IMR-90 (cell line): Measurements from ENCODE around the gene NR4A2. TPM values are rescaled to one million over a fixed set of nuclear protein-coding genes. Genes with fewer than 3 reads are reported as not detected.
A peak's percentile ranks its signal among the peaks of the same experiment; 100 is the strongest.

Experiments used
- ATAC-seq: fragments of 200-7000 bp; cut with Tn5 transposase; 2 replicates; pipeline ENCODE4 v1.9.1; 2020; ENCODE audit warnings: low read depth, mild to moderate bottlenecking, moderate library complexity
- BruUV-seq: library from RNA; stranded (reverse); fragments of 400-500 nt; replicated peaks from 2 replicates; lab custom pipeline; 2021; lab: Mats Ljungman, UMichigan
- CTCF ChIA-PET: fragments of 300-600 bp; formaldehyde crosslinking; extraction: SDS; loops from one replicate; lab custom pipeline; 2021; ENCODE audit warnings: antibody characterized with exemption; lab: Yijun Ruan, JAX
- POLR2A ChIA-PET: fragments of 300-600 bp; sonication (Branson Sonifier 250); formaldehyde crosslinking; loops from one replicate; lab custom pipeline; 2022; ENCODE audit warnings: antibody characterized with exemption; ENCODE audit not compliant: unreplicated experiment; lab: Charles Lee
- DNase-seq: peaks from one replicate; pipeline ENCODE4 v3.0.0; 2013
- H2AFZ ChIP-seq: replicated peaks from 2 replicates; pipeline ENCODE3; 2013; ENCODE audit warnings: low read length, mild to moderate bottlenecking; ENCODE audit not compliant: poor library complexity
- H2AK5ac ChIP-seq: 2 replicates; pipeline ENCODE4 v1.6.1; 2013; ENCODE audit warnings: low read depth, low read length, inconsistent platforms
- H2AK9ac ChIP-seq: replicated peaks from 2 replicates; pipeline ENCODE3; 2013; ENCODE audit warnings: mild to moderate bottlenecking, low read depth, low read length, moderate library complexity; ENCODE audit not compliant: poor library complexity
- H2BK120ac ChIP-seq: 2 replicates; pipeline ENCODE4 v1.6.1; 2013; ENCODE audit warnings: low read depth, low read length, inconsistent platforms
- H2BK15ac ChIP-seq: 3 replicates; pipeline ENCODE4 v1.6.1; 2013; ENCODE audit warnings: low read depth, low read length, inconsistent platforms
- H2BK20ac ChIP-seq: 2 replicates; pipeline ENCODE4 v1.6.1; 2013; ENCODE audit warnings: low read depth, mild to moderate bottlenecking, inconsistent platforms, low read length, moderate library complexity
- H2BK5ac ChIP-seq: 2 replicates; pipeline ENCODE4 v1.6.1; 2013; ENCODE audit warnings: mild to moderate bottlenecking, low read depth, low read length, inconsistent platforms; ENCODE audit not compliant: poor library complexity, severe bottlenecking
- H3K14ac ChIP-seq: replicated peaks from 2 replicates; pipeline ENCODE4 v1.6.1; 2013; ENCODE audit warnings: low read depth, low read length, inconsistent platforms
- H3K18ac ChIP-seq: 2 replicates; pipeline ENCODE4 v1.6.1; 2013; ENCODE audit warnings: low read depth, low read length, control low read depth
- H3K23ac ChIP-seq: 2 replicates; pipeline ENCODE4 v1.6.1; 2013; ENCODE audit warnings: low read depth, low read length, inconsistent platforms
- H3K27ac ChIP-seq: 2 replicates; pipeline ENCODE4 v1.5.1; 2013; ENCODE audit warnings: mild to moderate bottlenecking, control low read depth, low read length; ENCODE audit not compliant: insufficient read depth
- H3K27me3 ChIP-seq: 2 replicates; pipeline ENCODE4 v1.6.1; 2013; ENCODE audit warnings: low read length; ENCODE audit not compliant: control insufficient read depth, insufficient read depth
- H3K36me3 ChIP-seq: 2 replicates; pipeline ENCODE4 v1.6.1; 2013; ENCODE audit warnings: low read length, mixed read lengths; ENCODE audit not compliant: control insufficient read depth, insufficient read depth
- H3K4ac ChIP-seq: 2 replicates; pipeline ENCODE4 v1.6.1; 2013; ENCODE audit warnings: low read depth, low read length, inconsistent platforms
- H3K4me1 ChIP-seq: 2 replicates; pipeline ENCODE4 v1.6.1; 2013; ENCODE audit warnings: low read length, mixed read lengths; ENCODE audit not compliant: control insufficient read depth, insufficient read depth
- H3K4me2 ChIP-seq: 2 replicates; pipeline ENCODE4 v1.6.1; 2013; ENCODE audit warnings: low read depth, mild to moderate bottlenecking, control low read depth, low read length, moderate library complexity
- H3K4me3 ChIP-seq: 2 replicates; pipeline ENCODE4 v1.5.1; 2013; ENCODE audit warnings: low read depth, mild to moderate bottlenecking, control low read depth, low read length, moderate library complexity; ENCODE audit not compliant: insufficient read depth
- H3K56ac ChIP-seq: 2 replicates; pipeline ENCODE4 v1.6.1; 2013; ENCODE audit warnings: low read length, inconsistent platforms; ENCODE audit not compliant: insufficient read depth; ENCODE audit errors: extremely low read depth
- H3K79me1 ChIP-seq, 2 experiments: 2 replicates each; pipeline ENCODE4 v1.6.1; 2013; ENCODE audit warnings: low read length in 2 of 2, inconsistent platforms in 1 of 2, low read depth in 1 of 2
- H3K9ac ChIP-seq: 2 replicates; pipeline ENCODE4 v1.6.1; 2013; ENCODE audit warnings: low read depth, low read length, control low read depth
- H3K9me1 ChIP-seq: 2 replicates; pipeline ENCODE4 v1.6.1; 2013; ENCODE audit warnings: low read length, inconsistent platforms; ENCODE audit not compliant: insufficient read depth
- H3K9me3 ChIP-seq: 2 replicates; pipeline ENCODE4 v1.6.1; 2013; ENCODE audit warnings: low read length; ENCODE audit not compliant: control insufficient read depth, insufficient read depth
- H4K20me1 ChIP-seq: 2 replicates; pipeline ENCODE4 v1.6.1; 2013; ENCODE audit warnings: low read length, inconsistent platforms; ENCODE audit not compliant: insufficient read depth
- H4K5ac ChIP-seq: 2 replicates; pipeline ENCODE4 v1.6.1; 2013; ENCODE audit warnings: mild to moderate bottlenecking, low read depth, low read length, control low read depth
- H4K8ac ChIP-seq, 2 experiments: 2 replicates each; pipeline ENCODE4 v1.6.1; 2013; ENCODE audit warnings: low read depth in 2 of 2, low read length in 2 of 2, control low read depth in 1 of 2, inconsistent platforms in 1 of 2
- H4K91ac ChIP-seq: 2 replicates; pipeline ENCODE4 v1.6.1; 2013; ENCODE audit warnings: low read depth, low read length, inconsistent platforms; ENCODE audit not compliant: insufficient read depth
- BHLHE40 ChIP-seq: fragments of 150-350 bp; IDR thresholded peaks from 2 replicates; pipeline ENCODE4 v1.6.1; 2016; ENCODE audit warnings: mild to moderate bottlenecking, low read depth, low read length
- CEBPB ChIP-seq: IDR thresholded peaks from 2 replicates; pipeline ENCODE4 v1.6.1; 2012; ENCODE audit warnings: low read depth, low read length, improper control_type of control experiment
- CHD1 ChIP-seq: IDR thresholded peaks from 2 replicates; pipeline ENCODE4 v1.6.1; 2012; ENCODE audit warnings: low read depth, low read length, improper control_type of control experiment
- CTCF ChIP-seq: conservative IDR thresholded peaks from 2 replicates; pipeline ENCODE4 v1.5.1; 2012; ENCODE audit warnings: mild to moderate bottlenecking, low read depth, low read length, improper control_type of control experiment
- ELK1 ChIP-seq: fragments of 150-350 bp; IDR thresholded peaks from 2 replicates; pipeline ENCODE4 v1.6.1; 2016; ENCODE audit warnings: low read depth, mild to moderate bottlenecking, low read length, moderate library complexity, borderline replicate concordance
- FOS ChIP-seq: fragments of 150-350 bp; IDR thresholded peaks from 2 replicates; pipeline ENCODE4 v1.6.1; 2016; ENCODE audit warnings: low read depth, low read length
- MAFK ChIP-seq: IDR thresholded peaks from 2 replicates; pipeline ENCODE4 v1.6.1; 2012; ENCODE audit warnings: low read depth, low read length, improper control_type of control experiment
- MAZ ChIP-seq: IDR thresholded peaks from 2 replicates; pipeline ENCODE4 v1.6.1; 2012; ENCODE audit warnings: low read depth, mild to moderate bottlenecking, low read length, improper control_type of control experiment, moderate library complexity, borderline replicate concordance
- MXI1 ChIP-seq: IDR thresholded peaks from 2 replicates; pipeline ENCODE4 v1.6.1; 2012; ENCODE audit warnings: low read depth, mild to moderate bottlenecking, low read length, moderate library complexity, borderline replicate concordance
- NFE2L2 ChIP-seq: fragments of 150-350 bp; IDR thresholded peaks from 2 replicates; pipeline ENCODE4 v1.6.1; 2016; ENCODE audit warnings: low read depth, mild to moderate bottlenecking, low read length
- POLR2A ChIP-seq: IDR thresholded peaks from 2 replicates; pipeline ENCODE4 v1.6.1; 2012; ENCODE audit warnings: mild to moderate bottlenecking, low read depth, low read length
- RAD21 ChIP-seq: IDR thresholded peaks from 2 replicates; pipeline ENCODE4 v1.6.1; 2012; ENCODE audit warnings: low read length, improper control_type of control experiment
- RCOR1 ChIP-seq: IDR thresholded peaks from 2 replicates; pipeline ENCODE4 v1.6.1; 2012; ENCODE audit warnings: mild to moderate bottlenecking, low read length, improper control_type of control experiment; ENCODE audit not compliant: insufficient replicate concordance
- RFX5 ChIP-seq: IDR thresholded peaks from 2 replicates; pipeline ENCODE4 v1.8.0; 2012; ENCODE audit warnings: low read depth, mild to moderate bottlenecking, low read length, moderate library complexity
- SMC3 ChIP-seq: fragments of 150-350 bp; IDR thresholded peaks from 2 replicates; pipeline ENCODE4 v1.6.1; 2016; ENCODE audit warnings: low read depth, mild to moderate bottlenecking, antibody characterized with exemption, low read length, moderate library complexity
- WGBS, 2 experiments: methylation state at CpG; one replicate each; pipeline versions ENCODE4 v1.1.5 to v1.1.7; 2013; ENCODE audit warnings: missing lambda C conversion rate in 2 of 2; ENCODE audit not compliant: insufficient read length in 1 of 2; ENCODE audit errors: extremely low coverage in 2 of 2; 5-methylcytosine and 5-hydroxymethylcytosine counted together
- dilution Hi-C: fragments of 300-500 bp; cut with HindIII; formaldehyde crosslinking; loops from one replicate; pipeline ENCODE4 v1.14.3; 2018; ENCODE audit warnings: low sequenced_read_pairs; ENCODE audit not compliant: unreplicated experiment
- in situ Hi-C: fragments of 300-500 bp; cut with MboI; formaldehyde crosslinking; loops from 3 replicates; pipeline ENCODE4 v1.14.3; 2019; ENCODE audit warnings: low sequenced_read_pairs, inconsistent platforms, mixed read lengths
- intact Hi-C: fragments of 100-400 bp; cut with micrococcal nuclease; formaldehyde crosslinking; loops from 2 replicates; pipeline ENCODE4 v1.10.0; 2022
- polyA plus RNA-seq, 3 experiments: library from polyadenylated mRNA; depleted of rRNA; stranded (reverse); fragments of >200 nt; gene quantifications; 2 replicates each; pipeline ENCODE4 v1.2.3, GENCODE V29; 2012; ENCODE audit warnings: low replicate concordance in 1 of 3
- total RNA-seq: library from RNA; depleted of rRNA; stranded (reverse); fragments of >200 nt; gene quantifications from 2 replicates; pipeline ENCODE4 v1.2.3, GENCODE V29; 2012

The NR4A2 gene
- total and polyA plus RNA-seq, 2 of the 4 experiments (the other 2 are of a cell fraction) = 0.72 to 2.3 TPM

GRCh38 chr2:156333951-156334495, 1.5 kb upstream of the NR4A2 start:
- H3K27me3 ChIP-seq = no peaks in the 10 kb centered on the region
- peak overlapping the region; percentile 2 to 97; a peak in 3 of 4 replicates for H4K8ac ChIP-seq
- BruUV-seq = no TSS peak
- H3K36me3 ChIP-seq = peaks cover 9% of the 10 kb centered on the region
- H3K4me1 ChIP-seq = no peaks in the 10 kb centered on the region; the same call in none of the 2 replicates
- peak overlapping the region; percentile 54 for H3K23ac ChIP-seq
- H3K27ac ChIP-seq = peak overlapping the region; percentile 93
- H3K79me1 ChIP-seq = peaks cover 11 to 15% of the 10 kb centered on the region in 2 experiments; a peak in 3 of 4 replicates
- no CpG with 5 or more reads among the region's 48 CpGs for WGBS, 2 experiments
- H2AK9ac ChIP-seq = peak overlapping the region; percentile 77
- peak overlapping the region; percentile 93 for H2AFZ ChIP-seq
- intact Hi-C loops (loop anchor here (1.0 to 10.0 kb wide), 8 partner anchors 8 to 957 kb away; partner anchors contain the start of gene GPD2), in situ Hi-C loops (loop anchor here (25.0 kb wide), 3 partner anchors 253 to 1528 kb away; no protein-coding TSS in a partner anchor), dilution Hi-C loops (no loop called here)
- POLR2A ChIA-PET = interaction anchor here (0.5 kb wide), 1 partner anchor 61 kb away, joined by 4 read pairs; no protein-coding TSS in a partner anchor
- no peaks in the 10 kb centered on the region for H3K9me3 ChIP-seq
- peak overlapping the region; percentile 78 for H3K9ac ChIP-seq
- no peaks in the 10 kb centered on the region for H3K9me1 ChIP-seq
- peak overlapping the region; percentile 92 for H3K4me2 ChIP-seq
- peak overlapping the region; percentile 67; the same call in 1 of the 2 replicates for H3K14ac ChIP-seq
- peak overlapping the region; percentile 84 for H3K4ac ChIP-seq
- peak overlapping the region; percentile 66; the same call in 1 of the 2 replicates for H3K56ac ChIP-seq
- H2BK120ac ChIP-seq = peak overlapping the region; percentile 45; the same call in 1 of the 2 replicates
- peak overlapping the region; percentile 88 for H3K4me3 ChIP-seq
- CTCF ChIA-PET = interaction anchor here (0.6 to 2.5 kb wide), 7 partner anchors 9 to 553 kb away, joined by 3 to 20 read pairs (median 4); no protein-coding TSS in a partner anchor
- no peak overlapping the region; the same call in 1 of the 2 replicates for H2AK5ac ChIP-seq
- H3K18ac ChIP-seq = peak overlapping the region; percentile 72
- ATAC-seq = peak; percentile 37
- peak; percentile 58 for DNase-seq
- H4K20me1 ChIP-seq = no peaks in the 10 kb centered on the region
- H2BK20ac ChIP-seq = no peak overlapping the region
- peak overlapping the region; percentile 31; the same call in 1 of the 2 replicates for H4K91ac ChIP-seq
- no peak overlapping the region; the same call in 2 of the 3 replicates for H2BK15ac ChIP-seq
- peak overlapping the region; percentile 66 for H4K5ac ChIP-seq
- peak overlapping the region; percentile 92 for H2BK5ac ChIP-seq
- peak; percentile 97 for TF ChIP-seq CHD1
- TF ChIP-seq BHLHE40 = no peak
- no peak for TF ChIP-seq CEBPB
- peak; percentile 87 for TF ChIP-seq POLR2A
- 0 out of 2 replicates have a peak, but pooled peaks have one; percentile 3 for TF ChIP-seq SMC3
- no peak for TF ChIP-seq CTCF
- TF ChIP-seq MAZ = peak; percentile 76; the same call in 1 of the 2 replicates
- TF ChIP-seq RAD21 = peak; percentile 4; the same call in 1 of the 2 replicates
- TF ChIP-seq RCOR1 = no peak
- no peak for TF ChIP-seq ELK1
- TF ChIP-seq RFX5 = no peak
- no peak for TF ChIP-seq FOS
- TF ChIP-seq NFE2L2 = no peak
- TF ChIP-seq MXI1 = no peak
- no peak for TF ChIP-seq MAFK
